Superior temporal gyrus (tissue), 1 donor: ENCODE measurements around the gene RAMACL.
"Not testable (repeated sequence)": the region's sequence is repeated elsewhere in the genome, so short reads cannot be mapped to it uniquely, and the experiment has no call there.

Experiments
- DNase-seq: peaks from one replicate; pipeline ENCODE4 v3.0.0-alpha.2; 2016; ENCODE audit errors: extremely low spot score

RAMACL gene

GRCh38 chr6:166586424-166587156, at the start of gene RAMACL:
Gene RAMACL, minus strand, starts transcription at chr6:166586678. Its CDS starts 201 bp downstream, at chr6:166586477.
- no peak for DNase-seq

- no peak for DNase-seq
These were observed 48.8 kb upstream of the RAMACL start for GRCh38 chr6:166635013-166635970.

- not testable (repeated sequence) for DNase-seq
These were observed 48.1 kb upstream of the RAMACL start for GRCh38 chr6:166634581-166634980.

GRCh38 chr6:166633732-166634535, 47.5 kb upstream of the RAMACL start:
- DNase-seq = no peak

- no peak for DNase-seq
These were observed 46.3 kb upstream of the RAMACL start for GRCh38 chr6:166632731-166633130.

- no peak for DNase-seq
These were observed 44.0 kb upstream of the RAMACL start for GRCh38 chr6:166630462-166630861.

- no peak for DNase-seq
These were observed 43.1 kb upstream of the RAMACL start for GRCh38 chr6:166629628-166630027.

GRCh38 chr6:166627875-166628801, 41.7 kb upstream of the RAMACL start:
- no peak for DNase-seq

GRCh38 chr6:166627033-166627874, 40.8 kb upstream of the RAMACL start, which contains the start of gene RPS6KA2:
Gene RPS6KA2, minus strand, starts transcription at chr6:166627251. Its CDS starts 232 bp downstream, at chr6:166627019.
- DNase-seq = peak; percentile 98

- no peak for DNase-seq
These were observed 39.9 kb upstream of the RAMACL start for GRCh38 chr6:166626177-166627032.

- no peak for DNase-seq
These were observed 38.9 kb upstream of the RAMACL start for GRCh38 chr6:166625356-166625755.

GRCh38 chr6:166624275-166624674, 37.8 kb upstream of the RAMACL start:
- DNase-seq = no peak

- no peak for DNase-seq
These were observed 36.8 kb upstream of the RAMACL start for GRCh38 chr6:166623318-166623717.

- no peak for DNase-seq
These were observed 34.6 kb upstream of the RAMACL start for GRCh38 chr6:166621114-166621540.

GRCh38 chr6:166620478-166621113, 34.1 kb upstream of the RAMACL start:
- no peak for DNase-seq

- no peak for DNase-seq
These were observed 33.4 kb upstream of the RAMACL start for GRCh38 chr6:166619912-166620311.

GRCh38 chr6:166618866-166619761, 32.6 kb upstream of the RAMACL start:
- no peak for DNase-seq
